Renal cortical epithelial cell (primary cell): ENCODE data around the gene MATN1. TPM values are rescaled to one million over a fixed set of nuclear protein-coding genes. Genes with fewer than 3 reads are reported as not detected.
A peak's percentile ranks its signal among the peaks of the same experiment; 100 is the strongest.
"Not testable (repeated sequence)": the region's sequence is repeated elsewhere in the genome, so short reads cannot be mapped to it uniquely, and the experiment has no call there.

Experiments used
- DNase-seq: peaks from one replicate; pipeline ENCODE4 v3.0.0-alpha.2; 2011; ENCODE audit warnings: low read depth
- total RNA-seq: library from RNA; depleted of rRNA; stranded (reverse); fragments of >200 nt; gene quantifications from 2 replicates; pipeline ENCODE4 v1.2.3, GENCODE V29; 2014

MATN1 gene, protein sequence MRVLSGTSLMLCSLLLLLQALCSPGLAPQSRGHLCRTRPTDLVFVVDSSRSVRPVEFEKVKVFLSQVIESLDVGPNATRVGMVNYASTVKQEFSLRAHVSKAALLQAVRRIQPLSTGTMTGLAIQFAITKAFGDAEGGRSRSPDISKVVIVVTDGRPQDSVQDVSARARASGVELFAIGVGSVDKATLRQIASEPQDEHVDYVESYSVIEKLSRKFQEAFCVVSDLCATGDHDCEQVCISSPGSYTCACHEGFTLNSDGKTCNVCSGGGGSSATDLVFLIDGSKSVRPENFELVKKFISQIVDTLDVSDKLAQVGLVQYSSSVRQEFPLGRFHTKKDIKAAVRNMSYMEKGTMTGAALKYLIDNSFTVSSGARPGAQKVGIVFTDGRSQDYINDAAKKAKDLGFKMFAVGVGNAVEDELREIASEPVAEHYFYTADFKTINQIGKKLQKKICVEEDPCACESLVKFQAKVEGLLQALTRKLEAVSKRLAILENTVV
- not detected in 2 replicates for total RNA-seq

DNA sequence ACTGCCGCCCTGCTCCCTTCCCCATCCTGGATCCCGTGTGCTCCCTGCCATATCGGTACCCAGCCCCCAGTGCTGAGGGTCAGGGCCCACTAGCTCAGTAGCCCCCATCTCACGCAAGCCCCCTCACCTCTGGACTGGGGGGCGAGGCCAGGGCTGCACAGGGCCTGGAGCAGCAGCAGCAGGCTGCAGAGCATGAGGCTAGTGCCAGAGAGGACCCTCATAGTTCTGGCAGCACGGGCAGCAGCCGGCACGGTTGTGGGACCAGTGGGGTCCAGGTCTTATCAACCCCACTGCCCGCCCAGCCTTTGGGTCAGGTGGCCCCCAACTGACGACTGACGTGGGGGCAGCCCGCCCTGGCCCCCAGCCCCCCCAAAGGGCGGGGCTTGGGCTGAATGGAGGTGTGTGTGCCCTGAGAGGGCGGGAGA lies at the start of gene MATN1:
TSS of gene MATN1 (minus strand) at position 255 of the 425 bp plus-strand sequence. CDS start at position 221, 34 bp downstream.
- no peak for DNase-seq

DNA sequence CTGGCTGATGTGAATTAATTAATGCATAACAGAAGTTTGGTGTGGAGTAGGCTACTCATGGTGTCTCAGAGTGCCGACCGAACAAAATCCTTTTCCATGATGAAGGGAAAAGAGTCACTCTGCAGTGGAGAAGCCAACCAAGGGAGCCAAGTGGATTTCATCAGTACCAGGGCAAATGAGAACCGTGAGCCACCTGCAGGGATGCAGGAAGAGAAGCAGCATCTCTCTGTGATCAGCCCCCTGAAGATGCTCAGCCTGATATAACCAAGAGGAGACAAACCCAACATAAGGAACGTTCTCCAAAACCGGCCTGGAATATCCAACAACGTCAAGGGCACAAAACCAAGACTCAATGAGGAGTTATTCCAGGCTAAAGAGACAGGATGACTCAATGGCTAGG lies 47.6 kb upstream of the MATN1 start:
- DNase-seq = no peak

DNA sequence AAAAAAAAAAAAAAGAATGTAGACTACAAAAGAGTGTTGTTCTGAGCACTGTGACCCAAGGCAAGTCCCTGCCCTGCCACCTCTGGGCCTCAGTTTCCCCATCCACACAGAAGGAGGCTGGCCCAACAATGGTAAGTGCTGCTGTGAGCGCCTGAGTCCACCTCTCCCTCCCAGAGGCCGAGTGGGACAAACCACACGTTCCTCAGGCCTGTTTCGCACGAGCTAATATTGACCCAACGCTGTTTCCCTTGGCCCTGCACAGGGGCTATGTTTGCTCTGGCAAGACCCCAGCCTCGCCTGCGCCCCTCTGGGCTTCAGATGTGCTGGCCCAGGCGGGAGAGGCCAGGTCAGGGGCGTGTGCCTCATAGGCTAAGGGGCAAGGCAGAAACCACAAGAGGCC lies 46.8 kb upstream of the MATN1 start:
- no peak for DNase-seq

DNA sequence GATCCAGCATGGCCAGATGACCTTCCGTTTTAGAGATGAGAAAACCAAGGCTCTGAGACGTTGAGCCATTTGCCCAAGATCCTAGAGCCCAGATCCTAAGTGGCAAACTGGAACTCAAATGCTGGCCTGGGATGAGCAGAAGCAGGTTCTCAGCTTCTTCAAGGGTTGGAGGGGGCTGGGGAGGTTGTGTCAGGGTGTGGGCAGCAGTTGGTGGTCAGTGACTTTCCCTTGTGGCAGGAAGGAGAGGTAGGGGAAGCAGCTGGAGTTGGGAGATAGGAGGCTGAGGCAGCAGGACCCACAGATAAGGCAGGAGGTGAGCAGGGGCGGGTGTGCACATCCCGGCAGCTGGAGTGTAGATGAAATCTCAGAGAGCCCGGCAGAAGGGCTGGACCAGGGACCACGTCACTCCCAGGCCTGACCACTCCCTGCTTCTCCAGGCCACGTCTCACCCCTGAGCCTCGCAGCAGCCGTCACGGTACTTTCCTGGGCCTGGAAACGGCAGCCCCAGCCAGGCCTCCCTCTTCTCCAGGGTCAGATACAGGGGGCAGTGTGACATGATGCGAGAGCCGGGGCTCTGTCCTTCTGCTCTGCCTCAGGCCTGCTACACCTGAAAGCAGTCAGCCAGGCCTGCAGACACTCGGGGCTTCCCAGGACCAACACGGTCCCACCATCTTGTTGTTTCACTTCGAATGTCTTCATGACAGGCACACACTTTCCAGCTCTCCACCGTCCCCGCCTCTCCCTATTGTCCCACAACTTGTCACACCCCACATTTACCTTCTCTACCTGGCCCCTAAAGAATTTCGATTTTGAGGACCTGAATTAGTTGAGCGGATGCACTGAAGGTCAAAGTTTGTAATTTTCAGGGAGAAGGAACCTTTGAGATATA lies 45.7 kb upstream of the MATN1 start:
- DNase-seq = no peak

DNA sequence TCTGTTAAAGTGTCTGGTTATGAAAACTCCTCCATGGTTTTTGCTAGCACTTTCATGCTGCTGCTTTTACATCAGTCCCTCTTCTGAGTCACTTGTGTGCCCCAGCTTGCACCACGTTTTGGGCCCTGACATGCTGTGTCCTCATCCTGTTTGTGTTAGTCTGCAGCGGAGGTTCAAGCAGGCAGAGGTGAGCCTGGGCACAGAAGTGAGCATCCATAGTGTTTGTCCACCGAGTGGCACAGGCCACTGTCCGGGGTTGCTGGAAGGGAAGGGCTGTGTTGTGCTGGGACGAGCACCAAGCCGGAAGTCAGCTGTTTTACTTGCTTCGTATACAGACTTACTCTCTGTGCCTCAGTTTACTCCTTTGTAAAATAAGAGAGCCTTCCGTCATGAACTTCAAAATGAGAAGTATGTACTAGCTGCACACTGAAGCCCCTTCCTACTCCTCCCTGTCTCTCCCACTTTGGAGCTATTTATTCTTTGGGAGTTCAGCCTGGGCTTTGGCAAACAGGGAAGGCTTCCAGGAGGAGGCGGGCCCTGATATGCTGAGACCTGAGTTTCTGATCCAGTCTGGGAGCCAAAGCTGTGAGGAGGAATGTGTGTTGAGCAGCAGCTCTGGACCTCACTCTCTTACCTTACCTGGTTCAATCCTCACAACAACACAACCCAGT lies 44.9 kb upstream of the MATN1 start:
- no peak for DNase-seq

DNA sequence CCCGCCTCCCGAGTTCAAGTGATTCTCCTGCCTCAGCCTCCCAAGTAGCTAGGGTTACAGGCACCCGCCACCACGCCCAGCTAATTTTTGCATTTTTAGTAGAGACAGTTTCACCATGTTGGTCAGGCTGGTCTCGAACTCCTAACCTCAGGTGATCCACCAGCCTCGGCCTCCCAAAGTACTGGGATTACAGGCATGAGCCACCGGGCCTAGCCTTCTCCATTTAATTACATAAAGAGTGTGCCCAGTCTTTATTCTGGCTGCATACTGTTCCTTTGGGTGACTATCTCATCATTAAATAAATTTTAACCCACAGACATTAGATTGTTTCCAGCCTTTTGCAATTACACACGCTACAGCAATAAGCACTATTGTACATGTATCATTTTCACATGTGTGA lies 43.6 kb upstream of the MATN1 start:
- not testable (repeated sequence) for DNase-seq

DNA sequence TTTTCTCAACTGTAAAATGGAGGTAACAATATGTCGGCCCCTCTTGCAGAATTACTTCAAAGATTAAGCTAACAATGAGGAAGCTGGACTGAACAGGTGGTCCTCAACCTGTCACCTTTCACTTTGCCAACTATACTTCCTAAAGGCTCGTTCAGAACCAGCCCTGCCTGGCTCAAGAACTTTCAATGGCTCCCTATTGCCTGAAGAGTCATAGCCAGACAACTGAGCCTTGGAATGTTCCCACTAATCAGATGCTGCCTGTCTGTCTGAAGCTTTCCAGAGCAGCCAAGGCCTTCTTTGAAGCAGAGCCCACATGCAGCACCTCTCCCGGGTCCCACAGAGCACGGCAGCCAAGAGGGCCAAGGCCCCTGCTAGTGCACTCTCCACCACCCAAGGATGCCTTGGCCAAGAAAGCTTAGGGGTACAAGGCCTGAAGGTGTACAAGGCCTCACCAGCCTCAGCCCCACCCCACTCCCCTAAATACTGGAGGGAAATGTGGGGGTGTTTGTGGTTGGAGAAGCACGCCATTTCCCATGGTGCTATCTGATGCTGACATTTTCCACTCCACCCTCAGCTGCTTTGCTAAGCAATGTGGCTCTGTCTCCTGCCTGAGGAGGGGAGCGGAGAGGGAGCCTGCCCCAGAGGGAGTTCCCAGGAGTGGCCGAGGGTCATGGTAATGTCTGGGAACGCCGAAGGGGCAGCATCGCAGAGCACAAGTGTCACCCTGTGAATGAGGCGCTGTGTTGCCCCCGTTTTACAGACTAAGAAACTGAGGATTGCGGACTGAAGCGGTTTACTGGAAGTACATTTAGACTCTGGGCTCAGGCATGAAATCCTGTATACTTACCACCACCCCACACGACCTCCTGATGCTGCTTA lies 42.4 kb upstream of the MATN1 start:
- no peak for DNase-seq

DNA sequence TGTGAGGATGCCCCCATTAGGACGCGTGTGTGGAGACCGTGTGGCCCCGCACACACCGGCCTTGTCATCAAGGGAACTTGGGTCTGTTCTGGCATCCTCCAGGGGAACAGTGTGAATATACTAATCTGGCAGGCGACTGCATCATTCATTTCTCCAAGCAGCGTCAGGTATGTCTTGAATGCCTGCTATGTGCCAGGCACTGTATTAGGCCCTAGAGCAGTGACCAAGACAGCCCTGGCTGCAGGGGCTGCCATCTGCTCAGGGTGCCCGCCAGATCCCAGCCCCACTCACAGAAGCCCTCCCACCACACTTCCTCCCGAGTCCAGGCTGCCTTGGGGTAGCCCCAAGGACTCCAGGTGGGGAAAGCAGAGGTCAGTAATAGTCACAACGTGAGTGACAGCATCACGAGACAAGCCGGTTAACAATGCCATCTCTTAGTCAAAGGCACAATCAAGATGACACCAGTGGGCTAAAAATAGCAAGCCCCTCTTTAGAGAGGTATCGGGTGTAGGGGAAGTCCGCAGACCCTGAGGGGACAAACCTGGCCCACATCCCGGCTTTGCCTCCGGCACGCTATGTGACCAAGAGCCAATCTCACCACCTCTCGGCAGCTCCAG lies 41.7 kb upstream of the MATN1 start:
- no peak for DNase-seq

DNA sequence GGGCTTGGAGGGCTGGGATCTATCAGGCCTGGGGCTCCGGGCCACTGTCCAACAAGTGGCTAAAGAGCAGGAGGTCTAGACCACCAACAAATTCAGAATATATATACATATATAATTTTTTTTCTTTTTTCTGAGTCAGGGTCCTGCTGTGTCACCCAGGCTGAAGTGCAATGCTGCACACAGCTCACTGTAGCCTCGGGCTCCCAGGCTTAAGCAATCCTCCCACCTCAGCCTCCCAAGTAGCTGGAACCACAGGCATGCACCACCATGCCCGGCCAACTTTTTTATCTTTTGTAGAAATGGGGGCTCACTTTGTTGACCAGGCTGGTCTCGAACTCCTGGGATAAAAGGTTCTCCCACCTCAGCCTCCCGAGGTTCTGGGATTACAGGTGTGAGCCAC lies 41.0 kb upstream of the MATN1 start:
- no peak for DNase-seq

DNA sequence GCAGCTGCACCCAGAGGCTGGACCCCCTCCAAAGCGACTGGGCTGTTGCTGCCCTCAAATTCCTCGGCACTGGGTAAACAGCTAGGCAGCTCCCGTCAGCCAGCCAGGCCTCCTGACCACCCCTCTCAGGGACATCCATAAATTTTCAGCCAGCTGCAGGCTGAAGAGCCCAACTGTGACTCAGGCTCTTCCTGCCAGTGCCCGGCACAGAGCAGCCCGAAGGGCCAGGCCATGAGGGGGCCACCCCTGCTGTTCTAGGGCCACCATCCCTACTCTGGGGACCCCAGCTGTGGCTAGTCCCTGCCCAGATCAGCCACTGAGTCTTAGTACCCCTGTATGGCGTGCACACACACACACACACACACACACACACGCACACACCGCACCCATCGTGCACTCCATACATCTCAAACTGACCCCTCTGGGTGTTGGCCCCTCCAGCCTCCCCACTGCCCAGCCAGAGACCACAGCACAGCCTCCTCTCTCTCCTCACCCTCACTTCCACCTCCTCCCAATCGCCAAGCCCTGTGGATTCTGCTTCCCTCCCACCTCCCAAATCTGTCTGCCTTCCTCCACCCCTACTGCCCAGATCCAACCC lies 40.4 kb upstream of the MATN1 start:
- DNase-seq = peak; percentile 58

DNA sequence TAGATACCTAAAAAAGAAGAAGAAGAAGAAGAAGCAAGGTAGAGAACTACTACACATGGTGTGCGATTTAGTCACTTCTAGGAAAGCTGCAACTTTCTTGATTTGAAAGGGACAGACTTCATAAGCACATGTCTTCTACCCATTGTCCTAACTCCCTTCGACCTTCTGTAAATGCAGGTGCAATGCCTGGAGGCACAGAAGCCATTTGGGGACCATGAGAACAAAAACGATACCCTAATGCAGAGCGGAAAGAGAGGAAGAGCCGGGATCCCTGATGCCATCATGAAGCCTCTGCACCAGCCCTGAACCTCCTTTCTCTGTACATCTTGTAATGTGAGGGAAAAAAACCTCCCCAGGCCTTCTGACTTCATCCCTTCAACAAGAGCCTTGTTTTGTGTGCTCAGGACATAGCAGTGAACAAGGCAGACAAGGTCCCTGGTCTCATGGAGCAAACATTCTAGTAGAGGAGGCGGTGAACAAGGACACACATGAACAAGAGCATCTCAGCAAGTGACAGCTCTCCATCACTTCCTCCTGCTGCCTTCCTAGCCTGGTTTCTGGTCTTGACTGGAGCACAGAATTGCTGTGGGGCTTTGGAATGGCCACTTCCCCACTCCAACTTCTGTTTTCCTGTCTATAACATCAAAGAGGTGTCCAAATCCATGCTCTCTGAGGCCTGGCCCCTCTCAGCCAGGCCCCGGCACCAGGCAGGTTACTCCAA lies 39.7 kb upstream of the MATN1 start:
- DNase-seq = no peak

DNA sequence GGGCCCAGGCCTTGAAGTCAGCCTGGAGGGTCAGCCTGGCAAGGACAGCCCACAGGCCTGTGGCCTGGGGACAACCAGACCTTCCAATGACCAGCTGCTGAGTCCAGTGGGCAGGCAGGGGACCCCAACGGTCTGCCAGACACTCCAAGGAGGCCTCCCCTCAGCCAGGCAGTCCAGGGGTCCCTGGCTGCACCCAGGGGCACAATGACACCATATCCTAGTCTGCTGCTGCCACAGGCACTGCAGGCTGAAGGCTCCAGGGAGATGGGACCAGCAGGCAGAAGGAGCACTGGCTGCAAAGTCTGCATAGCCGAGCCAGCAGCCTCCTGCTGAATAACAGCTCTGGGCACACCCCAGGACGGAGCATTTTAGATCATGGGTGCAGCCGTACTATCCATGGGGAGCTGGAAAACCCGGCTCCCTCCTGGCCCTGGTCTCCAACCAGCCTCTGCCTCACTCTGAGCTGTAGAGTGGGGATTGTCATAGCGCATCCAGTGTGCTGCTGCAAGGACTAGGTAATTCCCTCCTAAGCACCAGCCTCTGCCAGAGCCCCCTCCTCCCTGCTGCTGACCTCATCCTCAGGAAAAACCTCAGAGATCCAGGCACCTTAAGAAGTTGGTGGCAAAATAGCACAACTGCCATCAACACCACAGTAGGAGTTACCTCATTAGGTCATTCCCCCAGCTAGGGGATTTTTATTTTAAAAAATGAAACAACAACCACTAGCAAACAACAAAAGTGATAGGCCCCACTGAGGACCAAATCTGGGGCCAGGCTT lies 39.0 kb upstream of the MATN1 start:
- DNase-seq = no peak

DNA sequence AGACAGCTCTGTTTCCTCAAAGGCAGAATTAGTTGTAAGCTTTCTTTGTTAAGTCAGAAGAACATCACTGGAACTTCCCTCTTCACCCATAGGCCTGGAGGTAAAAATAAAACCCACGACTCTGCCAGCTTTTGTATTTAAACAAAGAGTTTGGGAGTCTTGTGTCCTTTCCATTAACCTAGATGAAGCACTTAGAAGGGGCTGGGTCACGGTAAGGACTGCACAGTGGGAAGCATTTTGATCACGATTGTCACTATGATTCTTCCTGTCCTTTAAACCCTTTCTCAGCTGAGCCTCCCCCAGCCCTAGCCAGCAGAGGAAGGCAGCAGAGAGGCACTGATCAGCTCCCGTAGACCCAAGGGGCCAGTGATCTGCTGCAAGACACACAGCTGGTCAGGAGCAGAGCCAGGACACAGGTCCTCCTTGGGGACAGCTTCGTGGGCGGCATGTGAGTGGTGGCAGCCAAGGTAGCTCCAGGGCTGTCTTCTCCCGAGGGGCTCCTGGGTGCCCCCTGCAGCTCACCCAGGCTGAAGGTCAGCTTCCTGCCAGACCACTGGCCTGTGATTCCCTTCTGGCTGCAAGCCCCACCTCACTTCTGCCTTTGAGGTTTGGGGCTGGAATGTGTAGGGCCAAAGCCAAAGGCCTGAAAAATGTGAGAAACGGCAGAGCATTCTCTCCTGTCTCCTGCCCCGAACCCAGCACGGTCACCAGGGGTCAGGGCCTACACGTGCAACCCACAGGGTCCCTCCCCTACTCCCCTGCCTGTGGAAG lies 38.2 kb upstream of the MATN1 start:
- peak; percentile 25 for DNase-seq

DNA sequence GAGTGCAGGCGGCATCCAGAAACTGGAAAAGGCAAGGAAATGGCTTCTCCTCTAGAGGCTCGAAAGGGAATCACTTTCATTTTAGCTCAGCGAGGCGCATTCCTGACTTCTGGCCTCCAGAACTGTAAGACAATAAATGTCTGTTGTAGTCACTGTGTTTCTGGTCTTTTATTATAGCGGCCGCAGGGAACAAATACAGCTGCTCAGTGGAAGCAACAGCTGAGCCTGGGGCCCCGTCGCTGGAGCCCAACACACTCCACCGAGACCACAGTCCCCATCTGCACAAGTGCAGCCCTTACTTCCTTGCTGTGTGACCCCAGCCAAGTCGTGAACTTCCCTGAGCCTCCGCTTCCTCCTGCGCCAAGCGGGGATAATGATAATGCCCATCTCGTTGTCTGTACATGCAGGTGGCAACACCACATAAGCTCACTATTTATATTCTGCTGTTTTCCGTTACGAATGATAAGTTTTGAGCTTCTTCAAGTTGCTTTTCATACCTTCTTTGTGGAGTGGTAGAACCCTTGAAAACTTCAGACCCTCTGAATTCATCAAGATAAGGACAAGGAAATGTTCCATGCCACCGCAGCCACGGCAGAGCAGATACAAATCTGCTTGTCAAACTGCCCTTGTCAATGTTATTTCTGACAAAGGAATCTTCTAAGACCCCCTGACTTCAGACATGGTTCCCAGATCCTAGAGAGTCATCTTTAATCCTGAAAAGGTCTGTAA lies 37.4 kb upstream of the MATN1 start:
- DNase-seq = no peak

DNA sequence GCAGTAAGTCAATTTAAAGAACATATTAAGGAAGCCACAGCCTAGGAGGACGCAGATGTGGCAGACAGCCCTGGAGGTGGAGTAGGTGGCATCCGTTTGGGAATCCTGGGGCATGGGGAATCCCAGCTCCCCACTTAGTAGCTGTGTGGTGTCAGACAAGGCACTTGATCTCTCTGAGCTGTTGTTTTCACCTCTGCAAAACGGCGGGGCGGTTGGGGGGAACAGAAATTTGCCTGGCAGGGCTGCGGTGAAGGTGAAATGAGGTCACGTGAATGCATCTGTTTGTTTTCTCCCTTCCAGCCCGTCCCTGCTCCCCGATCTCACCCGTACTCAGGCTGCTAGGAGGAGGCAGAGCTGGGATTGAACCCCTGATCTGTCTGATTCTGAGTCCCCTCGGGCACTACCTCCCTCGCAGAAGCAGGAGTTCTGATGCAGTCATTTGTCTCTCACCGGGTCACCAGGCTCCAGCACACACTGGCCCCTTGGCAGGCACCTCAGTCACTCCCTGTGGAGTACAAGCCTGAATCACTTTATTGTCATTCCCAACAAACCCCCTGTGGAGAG lies 36.4 kb upstream of the MATN1 start:
- DNase-seq = no peak

DNA sequence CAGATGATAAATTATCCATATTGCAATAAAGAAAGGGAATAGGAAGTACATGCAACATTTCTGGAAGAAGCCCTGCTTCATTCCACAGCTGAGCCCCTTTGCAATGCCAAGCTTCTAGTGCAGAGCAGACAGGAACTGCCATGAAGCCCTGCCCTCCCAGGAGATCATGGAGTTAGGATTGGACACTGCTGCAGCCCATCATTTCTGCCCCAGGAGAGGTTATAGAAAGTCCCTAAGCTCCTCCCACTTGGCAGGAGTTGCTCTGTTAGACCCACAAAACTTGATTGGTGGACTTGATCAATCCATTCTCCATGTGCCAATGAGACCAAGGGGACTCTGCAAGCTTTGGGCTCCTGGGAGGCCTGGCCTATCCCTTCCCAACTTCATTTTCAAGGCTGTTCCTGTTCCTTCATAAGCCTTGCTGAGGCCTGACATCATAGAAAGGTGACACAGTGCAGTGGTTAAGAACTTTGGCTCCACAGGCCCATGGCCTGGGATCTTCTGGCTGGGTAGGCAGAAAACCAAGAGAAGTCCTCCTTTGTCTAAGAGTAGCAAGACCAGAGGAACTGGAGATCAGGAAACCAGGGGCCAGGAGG lies 35.5 kb upstream of the MATN1 start:
- peak; percentile 21 for DNase-seq
